Gastrocnemius medialis (tissue), 4 donors: ENCODE measurements around the gene PCDHA13.
"Not testable (repeated sequence)": the region's sequence is repeated elsewhere in the genome, so short reads cannot be mapped to it uniquely, and the experiment has no call there.

Experiments used
- POLR2A ChIP-seq, 2 donors: fragments of 450-650 bp; IDR thresholded peaks; one replicate each; pipeline ENCODE4 v1.6.1; 2017; ENCODE audit warnings: antibody characterized with exemption in 2 of 2, mild to moderate bottlenecking in 2 of 2, moderate library complexity in 2 of 2
- TF ChIP-seq, protein P1 (sequence below), 5 experiments: fragments of 450-650 bp in 3 of 5; fragments of 200-600 bp in 2 of 5; sonication (generic) in 2 of 5; IDR thresholded peaks in 4 of 5; conservative IDR thresholded peaks in 1 of 5; 1 replicate in 4 of 5; 2 replicates in 1 of 5; pipeline ENCODE4 v1.5.1; 2016 to 2019; ENCODE audit warnings: antibody characterized with exemption in 5 of 5, mild to moderate bottlenecking in 3 of 5, moderate library complexity in 3 of 5

GRCh38 chr5:140834439-140835008 is 47.4 kb upstream of the PCDHA13 start:
- TF ChIP-seq, protein P1, sequence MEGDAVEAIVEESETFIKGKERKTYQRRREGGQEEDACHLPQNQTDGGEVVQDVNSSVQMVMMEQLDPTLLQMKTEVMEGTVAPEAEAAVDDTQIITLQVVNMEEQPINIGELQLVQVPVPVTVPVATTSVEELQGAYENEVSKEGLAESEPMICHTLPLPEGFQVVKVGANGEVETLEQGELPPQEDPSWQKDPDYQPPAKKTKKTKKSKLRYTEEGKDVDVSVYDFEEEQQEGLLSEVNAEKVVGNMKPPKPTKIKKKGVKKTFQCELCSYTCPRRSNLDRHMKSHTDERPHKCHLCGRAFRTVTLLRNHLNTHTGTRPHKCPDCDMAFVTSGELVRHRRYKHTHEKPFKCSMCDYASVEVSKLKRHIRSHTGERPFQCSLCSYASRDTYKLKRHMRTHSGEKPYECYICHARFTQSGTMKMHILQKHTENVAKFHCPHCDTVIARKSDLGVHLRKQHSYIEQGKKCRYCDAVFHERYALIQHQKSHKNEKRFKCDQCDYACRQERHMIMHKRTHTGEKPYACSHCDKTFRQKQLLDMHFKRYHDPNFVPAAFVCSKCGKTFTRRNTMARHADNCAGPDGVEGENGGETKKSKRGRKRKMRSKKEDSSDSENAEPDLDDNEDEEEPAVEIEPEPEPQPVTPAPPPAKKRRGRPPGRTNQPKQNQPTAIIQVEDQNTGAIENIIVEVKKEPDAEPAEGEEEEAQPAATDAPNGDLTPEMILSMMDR (IDR thresholded peaks at IDR 0.05 in 4 of 5, conservative IDR thresholded peaks at IDR 0.05 in 1 of 5): not testable (repeated sequence)
- TF ChIP-seq POLR2A (IDR thresholded peaks at IDR 0.05): not testable (repeated sequence)
